ENCODE results near the gene ELFN2.

Gene ELFN2, protein sequence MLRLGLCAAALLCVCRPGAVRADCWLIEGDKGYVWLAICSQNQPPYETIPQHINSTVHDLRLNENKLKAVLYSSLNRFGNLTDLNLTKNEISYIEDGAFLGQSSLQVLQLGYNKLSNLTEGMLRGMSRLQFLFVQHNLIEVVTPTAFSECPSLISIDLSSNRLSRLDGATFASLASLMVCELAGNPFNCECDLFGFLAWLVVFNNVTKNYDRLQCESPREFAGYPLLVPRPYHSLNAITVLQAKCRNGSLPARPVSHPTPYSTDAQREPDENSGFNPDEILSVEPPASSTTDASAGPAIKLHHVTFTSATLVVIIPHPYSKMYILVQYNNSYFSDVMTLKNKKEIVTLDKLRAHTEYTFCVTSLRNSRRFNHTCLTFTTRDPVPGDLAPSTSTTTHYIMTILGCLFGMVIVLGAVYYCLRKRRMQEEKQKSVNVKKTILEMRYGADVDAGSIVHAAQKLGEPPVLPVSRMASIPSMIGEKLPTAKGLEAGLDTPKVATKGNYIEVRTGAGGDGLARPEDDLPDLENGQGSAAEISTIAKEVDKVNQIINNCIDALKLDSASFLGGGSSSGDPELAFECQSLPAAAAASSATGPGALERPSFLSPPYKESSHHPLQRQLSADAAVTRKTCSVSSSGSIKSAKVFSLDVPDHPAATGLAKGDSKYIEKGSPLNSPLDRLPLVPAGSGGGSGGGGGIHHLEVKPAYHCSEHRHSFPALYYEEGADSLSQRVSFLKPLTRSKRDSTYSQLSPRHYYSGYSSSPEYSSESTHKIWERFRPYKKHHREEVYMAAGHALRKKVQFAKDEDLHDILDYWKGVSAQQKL

DNA sequence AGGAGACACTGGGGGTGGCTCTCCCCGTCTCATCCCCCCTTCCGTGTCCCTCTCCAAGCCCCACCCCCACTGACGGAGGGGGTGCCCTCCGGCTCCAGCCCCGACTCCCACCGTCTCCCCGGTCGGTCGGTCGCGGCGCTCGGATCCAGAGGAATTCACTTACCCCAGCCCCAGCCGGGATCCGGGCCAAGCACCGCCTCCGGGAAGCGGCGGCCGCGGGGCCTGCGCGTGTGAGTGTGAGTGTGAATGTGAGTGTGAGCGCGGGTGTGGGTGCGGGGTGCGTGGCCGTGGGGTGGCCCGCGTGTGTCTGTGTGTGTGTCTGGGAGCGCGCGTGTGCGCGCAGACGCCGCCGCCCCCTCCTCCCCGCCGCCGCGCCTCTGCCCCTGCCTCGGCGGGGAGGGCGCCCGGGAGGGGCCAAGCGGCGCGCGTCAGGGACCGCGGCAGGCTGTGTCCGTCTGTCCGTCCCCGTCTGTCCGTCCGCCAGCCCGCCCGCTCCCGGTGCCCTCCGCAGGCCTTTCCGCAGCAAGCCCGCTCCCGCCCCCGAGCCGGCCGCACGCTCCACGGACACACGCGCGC, at the start of gene ELFN2:
Gene ELFN2, minus strand, starts transcription at position 345 of the 576 bp plus-strand sequence. CDS start 51,945 bp downstream, outside the sequence.
- TF ChIP-seq, protein P1, sequence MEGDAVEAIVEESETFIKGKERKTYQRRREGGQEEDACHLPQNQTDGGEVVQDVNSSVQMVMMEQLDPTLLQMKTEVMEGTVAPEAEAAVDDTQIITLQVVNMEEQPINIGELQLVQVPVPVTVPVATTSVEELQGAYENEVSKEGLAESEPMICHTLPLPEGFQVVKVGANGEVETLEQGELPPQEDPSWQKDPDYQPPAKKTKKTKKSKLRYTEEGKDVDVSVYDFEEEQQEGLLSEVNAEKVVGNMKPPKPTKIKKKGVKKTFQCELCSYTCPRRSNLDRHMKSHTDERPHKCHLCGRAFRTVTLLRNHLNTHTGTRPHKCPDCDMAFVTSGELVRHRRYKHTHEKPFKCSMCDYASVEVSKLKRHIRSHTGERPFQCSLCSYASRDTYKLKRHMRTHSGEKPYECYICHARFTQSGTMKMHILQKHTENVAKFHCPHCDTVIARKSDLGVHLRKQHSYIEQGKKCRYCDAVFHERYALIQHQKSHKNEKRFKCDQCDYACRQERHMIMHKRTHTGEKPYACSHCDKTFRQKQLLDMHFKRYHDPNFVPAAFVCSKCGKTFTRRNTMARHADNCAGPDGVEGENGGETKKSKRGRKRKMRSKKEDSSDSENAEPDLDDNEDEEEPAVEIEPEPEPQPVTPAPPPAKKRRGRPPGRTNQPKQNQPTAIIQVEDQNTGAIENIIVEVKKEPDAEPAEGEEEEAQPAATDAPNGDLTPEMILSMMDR (IDR thresholded peaks at IDR 0.05; ENCODE audit: low read depth, low read length, missing control alignments): no peak
- DNase-seq (ENCODE audit: low read depth): no peak
- in situ Hi-C loops (cut with HindIII; ENCODE audit: low sequenced_read_pairs): no loop called here
- peak within 1 kb of the TSS; percentile 49 for H3K4me3 ChIP-seq (ENCODE audit: low read depth, low read length)

DNA sequence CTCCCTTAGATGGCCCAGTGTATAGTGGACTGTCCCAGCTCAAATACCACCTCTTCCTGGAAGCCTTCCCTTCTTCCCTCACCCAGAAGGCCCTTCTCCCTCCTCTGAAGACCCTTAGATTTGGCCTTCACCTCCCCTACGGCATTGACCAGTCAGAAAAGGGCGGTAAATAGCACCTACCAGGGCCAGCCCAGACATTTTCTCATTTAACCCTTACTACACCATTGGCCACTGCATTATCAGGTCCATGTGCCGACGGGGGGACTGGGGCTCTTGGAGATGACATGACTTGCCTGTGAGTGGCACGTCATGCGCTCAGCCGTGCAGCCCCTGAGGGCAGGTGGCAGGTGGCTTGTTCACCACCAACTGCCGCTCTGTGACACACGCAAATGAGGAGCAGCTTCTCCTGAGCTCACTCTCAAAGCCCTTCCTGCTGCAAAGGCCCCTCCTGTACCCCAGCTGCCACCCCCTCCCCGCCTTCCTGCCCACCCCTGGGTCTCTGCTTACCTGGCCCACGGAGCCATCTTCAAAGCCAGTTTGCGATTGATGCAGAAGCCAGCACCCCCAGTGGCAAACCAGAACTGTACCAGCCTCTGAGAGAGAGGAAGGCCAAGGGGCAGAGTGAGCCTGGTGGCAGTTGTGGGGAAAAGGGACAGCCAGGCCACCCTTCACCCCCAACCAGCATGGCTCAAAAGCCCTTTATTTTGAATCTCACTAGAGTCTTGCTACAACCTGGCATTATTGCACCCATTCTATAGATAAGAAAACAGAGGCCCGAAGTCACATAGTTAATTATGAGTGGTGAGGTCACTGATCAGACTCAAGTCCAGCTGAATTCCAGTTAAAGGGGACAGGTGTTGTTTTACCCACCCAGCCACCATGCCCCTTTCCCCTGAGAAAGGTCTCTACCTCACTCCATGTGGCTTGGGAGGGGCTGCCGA, 49.4 kb upstream of the ELFN2 start:
- in situ Hi-C loops (cut with HindIII; ENCODE audit: low sequenced_read_pairs): no loop called here

DNA sequence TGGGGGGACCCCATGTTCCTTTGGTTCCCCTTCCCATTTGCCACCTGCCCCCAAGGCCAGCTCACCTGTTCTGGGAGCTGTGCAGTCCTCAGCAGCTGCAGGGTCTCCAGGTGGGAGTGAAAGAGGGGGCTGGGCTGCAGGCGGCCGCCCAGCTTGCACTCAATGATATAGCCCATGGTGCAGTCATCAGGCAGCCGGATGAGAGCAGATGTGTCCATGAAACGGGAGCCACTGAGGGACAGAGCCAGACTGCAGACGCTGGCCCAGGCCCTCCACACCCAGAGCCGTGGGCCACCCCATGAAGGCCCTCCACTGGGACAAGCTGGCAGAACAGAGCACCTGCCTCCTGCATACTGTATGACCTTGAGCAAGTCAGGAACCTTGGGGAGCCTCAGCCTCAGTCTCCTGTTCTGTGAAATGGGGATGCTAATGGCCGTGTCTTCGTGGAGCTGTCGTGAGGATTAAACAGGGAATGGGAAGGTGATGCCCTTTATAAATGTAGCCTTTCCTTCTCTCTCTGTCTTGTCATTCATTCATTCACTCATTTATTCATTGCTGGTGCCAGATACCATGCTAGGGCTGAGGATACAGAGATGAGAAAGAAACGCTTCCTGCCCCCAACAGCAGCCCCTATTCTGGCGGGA, 47.3 kb upstream of the ELFN2 start:
- no peak for DNase-seq (ENCODE audit: low read depth)
- in situ Hi-C loops (cut with HindIII; ENCODE audit: low sequenced_read_pairs): no loop called here
- H3K4me3 ChIP-seq (ENCODE audit: low read depth, low read length): no peak overlapping the region
- TF ChIP-seq, protein P1 (IDR thresholded peaks at IDR 0.05; ENCODE audit: low read depth, low read length, missing control alignments): no peak

More for the DNA sequence above, 49.4 kb upstream of the ELFN2 start:
- TF ChIP-seq, protein P1 (IDR thresholded peaks at IDR 0.05; ENCODE audit: low read depth, low read length, missing control alignments): no peak
- H3K4me3 ChIP-seq (ENCODE audit: low read depth, low read length): no peak overlapping the region
- no peak for DNase-seq (ENCODE audit: low read depth)

DNA sequence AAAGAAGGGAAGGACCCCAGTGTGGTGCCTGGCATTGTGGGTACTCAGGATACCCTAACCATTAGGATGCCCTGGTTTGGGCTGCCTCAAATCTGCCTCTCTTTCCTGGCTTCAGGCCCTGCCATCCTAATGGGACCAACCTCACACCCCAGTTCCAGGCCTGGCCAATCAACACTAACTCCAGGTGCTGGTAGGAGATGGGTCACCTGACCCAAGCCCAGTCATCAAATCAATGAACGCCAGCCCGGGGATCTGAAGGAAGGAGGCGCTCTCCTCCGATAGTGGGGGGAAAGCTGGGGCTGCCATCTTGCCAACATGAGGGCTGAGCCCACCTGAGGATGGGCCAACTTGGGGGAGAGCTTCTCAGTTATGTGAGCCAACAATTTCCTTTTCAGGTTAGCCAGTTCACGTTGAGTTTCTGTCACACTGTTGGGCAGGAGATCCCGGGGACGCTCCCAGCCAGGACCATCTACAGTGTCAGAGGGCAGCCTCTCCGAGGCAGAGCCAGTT, 46.2 kb upstream of the ELFN2 start:
- DNase-seq (ENCODE audit: low read depth): no peak
- TF ChIP-seq, protein P1 (IDR thresholded peaks at IDR 0.05; ENCODE audit: low read depth, low read length, missing control alignments): no peak
- in situ Hi-C loops (cut with HindIII; ENCODE audit: low sequenced_read_pairs): no loop called here
- H3K4me3 ChIP-seq (ENCODE audit: low read depth, low read length): no peak overlapping the region

DNA sequence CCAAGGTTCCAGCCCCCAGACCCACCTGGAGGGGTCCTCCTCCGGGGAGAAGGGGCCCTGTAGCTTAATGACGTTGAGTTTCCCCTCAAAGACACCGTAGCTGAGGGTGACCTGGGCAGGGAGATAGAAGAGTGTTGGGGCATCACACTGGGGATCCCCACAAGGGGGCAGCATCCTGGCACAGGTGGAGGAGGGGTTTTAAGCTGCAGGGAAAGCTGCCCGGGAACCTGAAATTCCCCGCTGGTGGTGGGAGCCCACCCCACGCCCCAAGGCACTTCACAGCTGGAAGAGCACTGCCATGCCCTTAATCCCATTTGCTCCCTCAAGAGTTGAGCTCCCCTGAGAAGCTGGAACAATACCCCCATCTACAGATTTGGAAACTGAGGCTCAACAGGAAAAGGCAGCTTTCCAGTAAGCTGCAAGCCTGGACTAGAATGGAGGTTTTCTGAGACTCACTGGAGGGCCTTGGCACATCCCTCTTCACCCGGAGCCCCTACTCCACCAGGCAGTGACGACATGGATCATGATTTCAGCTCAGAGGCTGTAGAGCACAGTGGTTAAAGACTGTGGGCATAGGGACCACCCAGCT, 45.2 kb upstream of the ELFN2 start:
- TF ChIP-seq, protein P1 (IDR thresholded peaks at IDR 0.05; ENCODE audit: low read depth, low read length, missing control alignments): peak; percentile 70
- no peak overlapping the region for H3K4me3 ChIP-seq (ENCODE audit: low read depth, low read length)
- no peak for DNase-seq (ENCODE audit: low read depth)
- in situ Hi-C loops (cut with HindIII; ENCODE audit: low sequenced_read_pairs): no loop called here

All from astrocyte of the cerebellum (primary cell).